Smooth muscle cell of the brain vasculature (primary cell): ENCODE results near the gene KIFC1.

Experiments used
- DNase-seq: peaks from one replicate; pipeline ENCODE4 v3.0.0-alpha.2; 2012; ENCODE audit warnings: low read depth, low spot score

KIFC1 gene

DNA sequence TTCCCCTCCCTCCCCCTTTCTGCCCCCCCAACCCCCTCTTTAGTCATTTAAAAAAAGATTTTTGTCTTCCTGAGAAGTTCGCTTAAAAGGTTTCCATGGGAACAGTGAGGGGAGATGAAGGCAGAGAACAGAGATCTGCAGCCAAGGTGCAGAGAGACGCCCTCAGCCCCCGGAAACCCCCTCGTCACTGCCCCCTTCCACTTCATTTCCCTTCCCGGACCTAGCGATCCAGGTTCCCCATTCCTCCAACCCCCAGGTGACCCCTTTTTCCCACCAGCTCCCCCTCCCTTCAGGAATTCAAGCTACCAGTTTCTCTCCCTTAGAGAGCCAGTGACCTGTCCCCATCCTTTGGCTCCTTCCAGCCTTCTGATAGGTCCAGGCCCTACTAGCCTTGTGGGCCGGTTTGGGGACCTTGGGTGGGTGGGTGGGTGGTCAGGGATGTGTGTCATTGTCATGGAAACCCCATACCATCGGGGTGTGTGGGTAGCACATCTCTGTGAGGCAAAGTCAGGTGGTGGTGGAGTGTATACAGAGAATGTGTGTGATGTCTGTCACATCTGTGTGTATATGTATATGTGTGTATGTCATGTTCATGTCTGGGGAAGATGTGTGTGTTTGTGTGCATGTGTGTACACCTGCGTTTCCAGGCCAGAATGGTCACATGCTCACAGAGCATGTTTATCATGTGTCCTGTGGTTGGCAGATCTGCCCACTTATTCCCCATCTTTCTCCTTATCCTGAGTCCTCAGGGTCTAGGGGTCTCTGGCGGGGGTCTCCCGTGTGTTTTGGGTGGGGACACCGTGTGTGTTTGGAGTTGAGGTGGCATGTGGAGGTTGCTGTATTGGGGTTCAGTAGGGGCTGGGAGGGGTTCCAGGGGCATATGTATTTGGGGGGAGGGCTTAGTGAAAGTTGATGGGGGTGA, 35.2 kb downstream of the KIFC1 start:
- DNase-seq: no peak

GRCh38 chr6:33427585-33428223, 36.1 kb downstream of the KIFC1 start:
- no peak for DNase-seq

- DNase-seq: no peak
These were observed 36.8 kb downstream of the KIFC1 start for GRCh38 chr6:33428224-33428965.

DNA sequence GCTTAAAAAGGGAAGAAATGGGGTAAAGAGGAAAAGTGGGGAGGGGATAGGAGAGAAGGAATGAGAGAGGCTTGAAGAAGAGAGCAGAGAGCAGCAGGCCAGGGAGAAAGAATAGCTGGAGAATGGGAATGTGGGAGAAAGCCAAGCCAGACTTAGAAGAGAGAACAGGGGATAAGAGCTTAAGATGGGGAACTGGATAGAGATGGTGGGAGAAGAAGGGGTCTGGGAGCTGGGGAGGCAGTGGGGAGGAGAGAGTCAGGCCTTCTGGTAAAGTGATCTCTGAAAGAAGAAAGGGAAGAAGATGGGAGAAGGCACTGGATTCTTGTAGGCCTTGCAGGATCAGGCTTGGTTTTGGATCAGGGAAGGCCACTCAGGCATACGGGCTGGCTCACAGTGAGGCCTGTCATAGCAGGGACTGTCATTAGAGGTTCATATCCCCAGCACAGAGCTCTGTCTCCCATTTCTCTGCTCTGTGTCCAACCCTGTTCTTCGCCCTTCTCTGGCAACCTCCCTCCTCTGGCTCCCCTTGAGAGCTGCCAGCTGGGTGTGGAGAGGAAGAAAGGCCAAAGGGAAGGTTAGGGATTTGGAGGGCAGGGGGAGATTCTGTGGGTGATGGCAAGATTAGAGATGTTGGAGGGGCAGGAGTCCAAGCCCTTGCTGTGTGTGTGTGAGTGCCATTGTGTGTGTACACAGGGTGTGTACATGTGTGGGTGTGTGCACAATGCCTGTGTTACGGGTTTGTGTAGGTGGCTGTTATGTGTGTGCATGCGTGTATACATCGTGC, 37.5 kb downstream of the KIFC1 start:
- DNase-seq: no peak

DNA sequence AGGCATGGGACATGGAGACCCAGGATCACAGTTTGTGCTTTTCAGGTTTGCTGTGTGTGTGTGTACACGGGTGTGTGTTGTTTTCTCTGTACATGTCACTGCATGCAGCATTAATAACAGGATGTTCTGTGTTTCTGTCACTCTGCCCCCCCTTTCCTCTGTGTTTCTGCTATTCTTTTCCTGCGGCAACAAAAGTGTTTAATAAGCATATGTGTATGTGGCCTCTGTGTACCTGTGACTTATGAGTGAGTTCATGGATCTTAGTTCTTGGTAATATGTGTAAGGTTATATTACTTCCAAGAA, 38.1 kb downstream of the KIFC1 start:
- no peak for DNase-seq

- DNase-seq: no peak
These were observed 38.7 kb downstream of the KIFC1 start for GRCh38 chr6:33430334-33430733.

GRCh38 chr6:33430991-33431879, 39.6 kb downstream of the KIFC1 start:
- DNase-seq: no peak

GRCh38 chr6:33431880-33432541, 40.4 kb downstream of the KIFC1 start:
- no peak for DNase-seq

DNA sequence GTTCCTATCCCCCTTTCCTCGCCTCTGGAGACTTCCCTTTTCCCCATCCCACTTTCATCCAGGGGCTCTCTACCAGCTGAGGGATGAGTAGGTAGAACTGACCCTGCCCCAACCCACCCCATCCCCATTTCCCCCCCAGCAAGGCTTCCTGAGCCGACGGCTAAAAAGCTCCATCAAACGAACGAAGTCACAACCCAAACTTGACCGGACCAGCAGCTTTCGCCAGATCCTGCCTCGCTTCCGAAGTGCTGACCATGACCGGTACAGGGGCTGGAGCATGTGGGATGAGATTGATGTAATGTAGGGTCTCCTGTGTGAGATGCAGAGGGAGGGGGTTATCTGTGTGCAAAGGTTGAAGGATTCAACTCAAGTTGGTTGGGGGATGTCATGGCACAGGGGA, 40.9 kb downstream of the KIFC1 start:
- DNase-seq: no peak

DNA sequence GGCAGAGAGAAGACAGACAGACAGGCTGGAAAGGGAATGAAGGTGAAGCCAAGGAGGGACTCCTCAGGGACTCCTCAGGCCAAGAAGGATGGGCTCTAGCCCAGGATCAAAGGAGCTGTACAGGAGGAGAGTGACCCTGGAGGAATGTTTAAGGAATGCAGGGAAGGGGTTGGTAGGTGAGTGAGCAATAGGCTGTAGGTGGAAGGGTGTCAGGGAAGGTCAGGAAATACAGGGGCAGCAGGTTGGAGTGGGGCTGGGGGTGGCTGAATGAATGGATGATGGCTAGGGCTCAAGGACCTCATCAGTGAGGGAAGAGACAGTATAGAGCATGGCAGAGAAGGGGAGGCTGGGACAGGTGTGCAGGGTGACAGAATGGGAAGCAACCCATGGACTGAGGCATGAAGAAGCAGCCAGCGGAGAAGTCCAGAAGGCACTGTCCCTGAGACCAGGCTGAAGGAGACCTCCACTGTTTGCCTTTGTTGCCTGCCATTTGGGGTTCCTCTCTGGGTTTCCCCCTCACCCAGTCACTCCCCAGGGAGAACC, 41.4 kb downstream of the KIFC1 start:
- DNase-seq: no peak

- no peak for DNase-seq
These were observed 42.0 kb downstream of the KIFC1 start for GRCh38 chr6:33433544-33434191.

DNA sequence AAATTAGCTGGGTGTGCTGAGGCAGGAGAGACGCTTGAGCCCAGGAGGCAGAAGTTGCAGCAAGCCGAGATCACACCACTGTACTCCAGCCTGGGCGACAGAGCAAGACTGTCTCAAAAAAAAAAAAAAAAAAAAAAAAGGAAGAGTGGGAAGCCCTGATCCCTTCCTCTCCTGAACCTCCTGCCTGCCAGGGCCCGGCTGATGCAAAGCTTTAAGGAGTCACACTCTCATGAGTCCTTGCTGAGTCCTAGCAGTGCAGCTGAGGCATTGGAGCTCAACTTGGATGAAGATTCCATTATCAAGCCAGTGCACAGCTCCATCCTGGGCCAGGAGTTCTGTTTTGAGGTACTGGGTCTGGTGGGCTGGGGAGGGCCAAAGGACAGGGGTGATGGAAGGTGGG, 43.3 kb downstream of the KIFC1 start:
- DNase-seq: no peak

DNA sequence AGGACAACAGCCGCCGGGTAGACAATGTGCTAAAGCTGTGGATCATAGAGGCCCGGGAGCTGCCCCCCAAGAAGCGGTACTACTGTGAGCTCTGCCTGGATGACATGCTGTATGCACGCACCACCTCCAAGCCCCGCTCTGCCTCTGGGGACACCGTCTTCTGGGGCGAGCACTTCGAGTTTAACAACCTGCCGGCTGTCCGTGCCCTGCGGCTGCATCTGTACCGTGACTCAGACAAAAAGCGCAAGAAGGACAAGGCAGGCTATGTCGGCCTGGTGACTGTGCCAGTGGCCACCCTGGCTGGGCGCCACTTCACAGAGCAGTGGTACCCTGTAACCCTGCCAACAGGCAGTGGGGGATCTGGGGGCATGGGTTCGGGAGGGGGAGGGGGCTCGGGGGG, 46.0 kb downstream of the KIFC1 start:
- DNase-seq: no peak

DNA sequence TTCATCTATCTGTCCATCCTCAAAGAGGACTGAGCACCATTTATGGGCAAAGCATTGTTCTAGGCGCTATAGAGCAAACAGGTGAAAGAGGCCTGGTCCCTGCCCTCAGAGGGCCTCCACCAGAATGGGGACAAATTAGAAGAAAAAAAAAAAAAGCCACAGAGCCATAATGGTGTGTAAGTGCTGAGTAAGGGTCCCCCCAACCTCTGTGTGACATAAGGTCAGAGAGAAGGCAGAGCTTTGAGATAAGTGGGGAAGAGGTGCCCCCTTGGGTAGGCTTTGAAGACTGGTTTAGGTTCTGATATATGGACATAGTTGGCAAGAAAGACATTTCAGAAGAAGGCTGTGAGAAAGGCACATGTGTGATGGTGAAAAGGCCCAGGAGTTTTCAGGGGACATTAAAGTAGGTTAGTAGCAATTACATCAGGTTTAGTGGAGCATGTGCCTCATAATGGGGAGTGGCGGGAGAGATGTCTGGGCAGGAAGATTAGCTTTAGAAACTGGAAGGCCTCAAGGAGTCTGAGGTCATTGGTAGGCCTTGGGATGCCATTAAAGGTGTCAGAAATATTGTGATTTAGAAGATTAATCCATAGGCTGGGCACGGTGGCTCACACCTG, 47.5 kb downstream of the KIFC1 start:
- DNase-seq: no peak

- no peak for DNase-seq
These were observed 48.5 kb downstream of the KIFC1 start for GRCh38 chr6:33439956-33440648.

- no peak for DNase-seq
These were observed 49.2 kb downstream of the KIFC1 start for GRCh38 chr6:33440649-33441309.

DNA sequence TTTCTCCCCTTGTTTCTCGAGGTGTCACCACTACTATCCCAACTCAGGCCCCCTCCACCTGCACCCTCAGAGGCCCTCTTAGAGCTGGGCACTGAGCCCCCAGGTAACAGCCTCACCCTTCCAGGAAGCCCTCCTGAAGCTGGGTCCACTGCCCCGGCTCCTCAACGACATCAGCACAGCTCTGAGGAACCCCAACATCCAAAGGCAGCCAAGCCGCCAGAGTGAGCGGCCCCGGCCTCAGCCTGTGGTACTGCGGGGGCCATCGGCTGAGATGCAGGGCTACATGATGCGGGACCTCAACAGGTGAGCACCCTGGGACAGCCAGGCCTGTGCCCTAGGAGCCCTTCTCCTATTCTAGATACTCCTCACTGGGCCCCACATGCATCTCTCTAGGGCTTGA, 49.8 kb downstream of the KIFC1 start:
- DNase-seq: no peak

GRCh38 chr6:33442283-33442682, 50.7 kb downstream of the KIFC1 start:
- no peak for DNase-seq
